OCI-LY7 (cell line): Measurements from ENCODE around the gene MRPL11.

ENCODE experiments used
- CTCF ChIP-seq: fragments of 200-600 bp; sonication (generic); conservative IDR thresholded peaks from 2 replicates; pipeline ENCODE4 v1.5.1; 2014; ENCODE audit warnings: mild to moderate bottlenecking, antibody characterized with exemption, low read length, moderate library complexity, mixed read lengths
- EZH2phosphoT487 ChIP-seq: fragments of 200-600 bp; sonication (generic); IDR thresholded peaks from 2 replicates; pipeline ENCODE4 v1.6.1; 2018; ENCODE audit warnings: low read depth, borderline replicate concordance, mild to moderate bottlenecking, mixed run types, antibody characterized with exemption, low read length, moderate library complexity, mixed read lengths

- TF ChIP-seq CTCF = no peak
- no peak for TF ChIP-seq EZH2phosphoT487
These were observed 19.2 kb upstream of the MRPL11 start for GRCh38 chr11:66457826-66458225.
